ENCODE measurements around the gene CD46.

The CD46 gene

GRCh38 chr1:207825719-207826556 is 74.1 kb downstream of the CD46 start:
- Histone ChIP-seq H3K36me3 (replicated peaks) (no peaks in the 10 kb centered on the region), H3K27me3 (replicated peaks) (no peaks in the 10 kb centered on the region), H3K4me3 (ENCODE audit: low read depth, low read length) (peak overlapping the region; percentile 1), H3K27ac (peak overlapping the region; percentile 82)
- in situ Hi-C loops (cut with HindIII; ENCODE audit: low pct_ligation_motif_present, low sequenced_read_pairs): no loop called here
- TF ChIP-seq CTCF (IDR thresholded peaks at IDR 0.05; ENCODE audit: low read depth, low read length, missing control alignments): no peak
- peak; percentile 83 for DNase-seq

- Histone ChIP-seq H3K36me3 (replicated peaks) (no peaks in the 10 kb centered on the region), H3K4me3 (ENCODE audit: low read depth, low read length) (no peak overlapping the region), H3K27me3 (replicated peaks) (no peaks in the 10 kb centered on the region), H3K27ac (peak overlapping the region; percentile 82)
- no peak for DNase-seq
- no peak for TF ChIP-seq CTCF (IDR thresholded peaks at IDR 0.05; ENCODE audit: low read depth, low read length, missing control alignments)
- in situ Hi-C loops (cut with HindIII; ENCODE audit: low pct_ligation_motif_present, low sequenced_read_pairs): no loop called here
These were observed 75.0 kb downstream of the CD46 start for GRCh38 chr1:207826557-207827487.

GRCh38 chr1:207827488-207827830 is 75.6 kb downstream of the CD46 start:
- no peak for DNase-seq
- Histone ChIP-seq H3K4me3 (ENCODE audit: low read depth, low read length) (no peak overlapping the region), H3K36me3 (replicated peaks) (no peaks in the 10 kb centered on the region), H3K27ac (no peak overlapping the region), H3K27me3 (replicated peaks) (no peaks in the 10 kb centered on the region)
- no peak for TF ChIP-seq CTCF (IDR thresholded peaks at IDR 0.05; ENCODE audit: low read depth, low read length, missing control alignments)
- in situ Hi-C loops (cut with HindIII; ENCODE audit: low pct_ligation_motif_present, low sequenced_read_pairs): no loop called here

GRCh38 chr1:207828046-207828445 is 76.2 kb downstream of the CD46 start:
- Histone ChIP-seq H3K27me3 (replicated peaks) (no peaks in the 10 kb centered on the region), H3K36me3 (replicated peaks) (no peaks in the 10 kb centered on the region), H3K27ac (peak overlapping the region; percentile 5), H3K4me3 (ENCODE audit: low read depth, low read length) (no peak overlapping the region)
- no peak for DNase-seq
- no peak for TF ChIP-seq CTCF (IDR thresholded peaks at IDR 0.05; ENCODE audit: low read depth, low read length, missing control alignments)
- in situ Hi-C loops (cut with HindIII; ENCODE audit: low pct_ligation_motif_present, low sequenced_read_pairs): no loop called here

GRCh38 chr1:207828485-207829158 is 76.8 kb downstream of the CD46 start:
- peak; percentile 96 for TF ChIP-seq CTCF (IDR thresholded peaks at IDR 0.05; ENCODE audit: low read depth, low read length, missing control alignments)
- Histone ChIP-seq H3K27me3 (replicated peaks) (no peaks in the 10 kb centered on the region), H3K27ac (peak overlapping the region; percentile 5), H3K4me3 (ENCODE audit: low read depth, low read length) (no peak overlapping the region), H3K36me3 (replicated peaks) (no peaks in the 10 kb centered on the region)
- in situ Hi-C loops (cut with HindIII; ENCODE audit: low pct_ligation_motif_present, low sequenced_read_pairs): no loop called here
- peak; percentile 94 for DNase-seq

Data from brain microvascular endothelial cell (primary cell).